LHCN-M2 (cell line): ENCODE measurements around the gene SNCG. TPM values are rescaled to one million over a fixed set of nuclear protein-coding genes. Genes with fewer than 3 reads are reported as not detected.
"Not testable (repeated sequence)": the region's sequence is repeated elsewhere in the genome, so short reads cannot be mapped to it uniquely, and the experiment has no call there.

Experiments used
- DNase-seq: peaks from one replicate; pipeline ENCODE4 v3.0.0-alpha.2; 2012; ENCODE audit warnings: low read depth
- total RNA-seq: library from RNA; depleted of rRNA; stranded (reverse); fragments of >200 nt; gene quantifications from 2 replicates; pipeline ENCODE4 v1.2.3, GENCODE V29; 2014

SNCG gene
- total RNA-seq, 1 experiment from 2014 or later, result 5.0 TPM

DNA sequence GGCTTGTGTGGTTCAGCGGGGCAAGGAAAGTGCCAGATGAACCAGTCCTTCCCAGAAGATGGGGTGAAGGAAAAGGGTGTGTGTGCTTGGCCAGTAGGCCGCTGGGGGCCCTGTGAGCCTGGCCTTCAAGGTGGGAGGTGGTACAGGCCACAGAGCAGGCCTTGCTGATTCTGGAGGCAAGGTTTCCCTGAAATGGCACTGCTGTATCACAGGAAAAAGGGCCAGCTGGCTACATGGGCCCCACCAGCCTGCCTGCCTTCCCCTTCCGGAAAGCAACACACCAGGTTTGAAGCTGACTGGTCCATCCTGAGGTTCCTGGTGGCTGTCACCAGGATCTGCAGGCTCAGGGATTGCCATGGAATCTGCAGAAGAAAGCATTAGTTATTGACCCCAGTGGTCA, 13.5 kb upstream of the SNCG start:
- no peak for DNase-seq

DNA sequence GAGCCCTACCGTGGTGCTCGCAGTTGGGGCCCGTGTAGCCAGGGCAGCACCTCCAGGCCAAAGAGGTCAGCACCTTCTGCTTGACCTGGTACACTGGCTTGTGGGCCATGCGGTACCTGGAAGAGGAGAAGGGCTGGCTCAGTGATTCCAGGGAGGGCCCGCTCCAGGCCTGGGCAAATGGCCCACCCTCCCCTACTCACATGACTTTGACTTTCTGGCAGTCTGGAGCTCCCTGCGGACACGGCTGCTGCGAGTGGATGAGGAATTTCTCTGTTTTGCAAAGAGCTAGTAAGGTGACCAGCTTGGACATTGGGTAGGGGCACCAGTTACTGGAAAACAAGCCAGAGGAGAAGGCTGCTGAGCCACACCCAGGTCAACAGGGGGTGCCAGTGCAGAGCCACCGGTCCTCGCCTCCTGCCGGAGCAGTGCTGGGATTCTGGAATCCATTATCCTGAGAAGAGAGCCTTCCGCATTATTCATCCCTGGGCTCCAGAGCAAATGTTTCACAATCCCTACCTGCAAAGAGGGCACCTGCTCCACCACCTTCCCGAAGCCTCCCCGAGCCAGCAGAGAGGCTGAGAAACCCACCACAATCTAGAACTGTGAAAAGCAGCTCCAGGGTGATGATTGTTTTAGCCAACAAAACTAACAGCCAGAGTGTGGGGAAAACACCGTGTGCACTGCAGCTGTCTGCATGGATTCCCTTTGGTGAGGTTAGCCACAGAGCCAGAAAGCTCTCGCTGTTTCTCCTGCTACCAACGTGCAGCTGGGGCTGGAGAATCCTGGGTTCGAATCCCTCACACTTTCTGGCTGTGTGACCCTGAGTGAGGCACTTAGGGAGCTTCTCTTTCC, 12.8 kb upstream of the SNCG start:
- DNase-seq, result peak; percentile 45

DNA sequence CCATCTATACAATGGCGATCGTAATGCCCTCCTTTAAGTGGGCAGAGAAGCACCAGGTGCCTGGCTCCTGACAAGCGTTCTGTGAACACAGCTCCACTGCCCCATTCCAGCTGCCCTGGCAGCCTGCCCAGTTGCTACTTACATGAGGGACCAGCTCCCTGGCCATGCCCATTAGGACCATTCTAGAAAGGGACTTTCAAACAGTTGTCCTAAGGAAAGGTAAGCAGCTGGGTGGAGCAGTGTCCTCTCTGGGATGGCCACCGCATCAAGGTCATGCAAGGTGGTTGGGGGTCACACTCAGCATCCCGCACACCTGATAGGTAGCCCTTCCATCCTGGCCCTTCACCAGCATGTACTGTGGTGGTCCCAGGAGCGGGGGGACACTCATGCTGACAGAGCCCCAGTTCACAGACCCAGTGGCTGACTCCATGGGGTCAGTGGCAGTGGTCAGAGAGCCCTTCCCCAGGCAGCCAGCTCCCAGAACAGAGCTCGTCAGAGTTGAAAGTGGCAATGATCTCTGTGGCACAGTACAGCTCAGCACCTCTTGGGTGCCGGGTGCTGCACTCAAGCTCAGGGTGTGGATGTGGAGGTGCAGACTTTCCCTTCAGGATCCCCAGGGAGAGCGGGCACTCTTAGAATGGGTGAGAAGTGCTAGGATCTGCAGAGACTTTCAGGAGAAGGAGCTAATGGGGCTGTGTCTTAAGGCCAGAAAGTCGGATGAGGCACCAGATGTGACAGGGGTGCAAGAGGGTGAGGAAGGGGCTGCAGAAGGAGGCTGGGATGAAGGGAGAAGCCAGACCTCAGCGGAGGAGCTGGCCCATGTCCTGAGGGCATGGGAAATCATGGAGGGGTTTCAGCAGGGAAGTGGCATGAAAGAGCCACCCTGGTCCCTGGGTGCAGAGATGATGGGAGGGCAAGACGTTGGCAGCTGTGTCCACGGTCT, 11.9 kb upstream of the SNCG start:
- no peak for DNase-seq

GRCh38 chr10:86947806-86948205, 10.6 kb upstream of the SNCG start:
- DNase-seq, result not testable (repeated sequence)

DNA sequence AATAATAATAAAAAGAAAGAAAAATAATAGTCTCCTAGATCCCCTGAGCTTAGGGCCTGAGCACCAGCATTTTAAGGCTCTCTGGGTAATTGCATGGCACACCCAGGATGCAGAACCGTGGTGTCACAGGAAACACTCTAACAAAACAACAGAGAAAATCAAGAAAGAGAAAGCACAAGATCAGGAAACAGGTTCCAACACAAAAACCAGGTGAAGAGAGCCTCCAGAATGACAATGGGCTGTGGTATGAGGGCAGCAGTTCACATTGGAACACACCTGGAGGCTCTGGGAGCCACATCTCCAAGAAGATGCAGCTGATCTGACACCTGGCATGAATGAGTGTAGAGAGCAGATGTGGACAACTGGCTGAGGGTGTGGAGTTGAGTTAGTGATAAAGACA, 8.1 kb upstream of the SNCG start:
- DNase-seq, result no peak

- DNase-seq, result no peak
These were observed 7.1 kb upstream of the SNCG start for GRCh38 chr10:86951184-86951761.

GRCh38 chr10:86952106-86952505, 6.3 kb upstream of the SNCG start:
- DNase-seq, result no peak

DNA sequence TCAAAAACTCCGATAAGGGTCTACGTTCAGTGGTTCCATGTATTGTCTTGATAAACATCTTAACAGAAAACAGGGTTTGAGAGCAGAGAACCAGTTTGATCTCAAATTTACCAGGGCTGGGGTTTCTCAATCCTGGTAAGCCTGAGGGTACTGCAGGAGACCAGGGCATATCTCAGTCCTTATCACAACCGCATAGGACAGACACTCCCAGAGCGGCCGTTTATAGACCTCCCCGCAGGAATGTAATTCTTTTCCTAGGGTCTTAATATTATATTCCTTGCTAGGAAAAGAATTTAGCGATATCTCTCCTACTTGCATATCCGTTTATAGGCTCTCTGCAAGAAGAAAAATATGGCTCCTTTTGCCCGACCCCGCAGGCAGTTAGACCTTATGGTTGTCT, 5.7 kb upstream of the SNCG start:
- DNase-seq, result not testable (repeated sequence)

GRCh38 chr10:86953747-86954680, 4.4 kb upstream of the SNCG start:
- DNase-seq, result no peak

DNA sequence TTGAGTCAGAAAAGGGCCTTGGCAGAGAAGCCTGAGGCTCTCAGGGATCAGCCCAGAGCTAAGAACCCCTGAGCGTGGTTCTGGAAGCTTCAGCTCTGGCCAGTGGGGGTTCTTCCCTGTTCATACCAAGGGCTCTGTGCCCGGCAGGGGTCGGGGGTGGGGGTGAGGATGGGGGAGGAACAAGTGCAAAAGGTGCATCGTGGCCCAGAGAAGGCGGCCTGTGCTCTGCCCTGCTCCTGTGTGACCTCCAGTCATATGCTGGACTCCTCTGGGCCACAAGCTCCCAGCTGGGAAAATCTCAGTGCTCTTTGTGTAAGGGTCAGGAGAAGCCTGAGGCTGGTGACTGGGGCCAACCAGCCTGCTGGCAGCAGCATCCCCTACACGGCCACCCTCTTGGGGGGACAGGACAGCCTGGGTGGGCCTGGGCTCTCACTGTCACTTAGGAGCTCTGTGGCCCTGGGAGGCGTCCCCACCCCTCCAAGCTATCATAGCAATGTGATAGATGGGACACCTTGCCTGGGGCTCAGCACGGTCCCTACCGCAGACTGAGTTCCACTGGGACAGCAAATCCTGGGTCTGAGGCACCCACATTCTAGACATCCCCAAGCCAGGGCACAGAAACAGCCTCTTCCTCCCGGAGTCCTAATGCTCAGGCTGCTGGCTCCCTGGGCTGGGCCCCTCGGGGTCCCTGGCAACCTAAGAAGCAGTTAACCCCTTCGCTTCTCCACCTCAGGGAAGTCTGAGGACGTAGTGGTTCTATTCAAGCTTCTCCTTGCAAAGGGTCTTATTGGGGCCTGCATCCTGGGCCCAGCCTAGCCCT, 3.5 kb upstream of the SNCG start:
- no peak for DNase-seq

- no peak for DNase-seq
These were observed 2.8 kb upstream of the SNCG start for GRCh38 chr10:86955501-86956194.

- no peak for DNase-seq
These were observed 2.1 kb upstream of the SNCG start for GRCh38 chr10:86956195-86956847.

- no peak for DNase-seq
These were observed 1.5 kb upstream of the SNCG start for GRCh38 chr10:86956848-86957448.

- no peak for DNase-seq
These were observed 806 bp upstream of the SNCG start, which contains the start of gene MMRN2 for GRCh38 chr10:86957471-86958115. TSS of gene MMRN2 (minus strand) at chr10:86957615. CDS start at chr10:86957541, 74 bp downstream.

DNA sequence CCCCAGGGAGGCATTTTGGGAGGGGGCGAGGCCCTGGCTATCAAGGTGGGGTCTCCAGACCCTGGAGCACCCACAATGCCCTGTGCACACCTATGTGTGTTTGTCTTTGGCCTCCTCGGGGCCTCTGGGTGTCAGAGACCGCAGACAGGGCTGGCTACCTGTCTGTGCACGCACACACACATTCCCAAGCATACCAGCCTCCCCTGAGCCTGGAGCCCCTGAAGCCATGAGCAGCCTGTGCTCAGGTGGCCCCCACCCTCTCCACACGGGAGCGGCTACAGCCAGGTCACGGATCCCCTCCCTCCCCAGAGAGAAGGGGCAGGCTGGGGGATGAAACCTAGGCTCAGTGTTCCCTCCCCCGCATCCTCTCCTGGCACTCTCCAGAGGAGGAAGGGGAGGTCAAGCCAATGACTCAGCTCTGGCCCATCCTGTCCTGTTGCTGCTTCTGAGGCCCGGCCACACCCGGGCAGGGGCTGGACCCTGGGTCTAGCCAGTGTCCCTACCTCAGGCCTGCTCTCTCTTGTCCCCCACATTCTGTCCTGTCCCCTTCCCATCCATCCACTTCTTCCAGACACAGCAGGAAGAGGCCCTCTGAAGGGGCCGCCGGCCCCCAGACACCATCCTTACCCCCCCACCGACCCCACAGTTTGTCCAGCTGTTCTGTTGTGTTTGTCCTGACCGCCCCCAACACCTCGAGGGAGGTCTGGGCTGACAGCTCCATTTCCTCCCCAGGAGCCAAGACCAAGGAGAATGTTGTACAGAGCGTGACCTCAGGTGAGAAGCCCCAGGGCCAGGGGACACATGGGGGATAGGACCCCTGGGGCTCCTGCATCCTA, 720 bp downstream of the SNCG start:
- peak; percentile 70 for DNase-seq

DNA sequence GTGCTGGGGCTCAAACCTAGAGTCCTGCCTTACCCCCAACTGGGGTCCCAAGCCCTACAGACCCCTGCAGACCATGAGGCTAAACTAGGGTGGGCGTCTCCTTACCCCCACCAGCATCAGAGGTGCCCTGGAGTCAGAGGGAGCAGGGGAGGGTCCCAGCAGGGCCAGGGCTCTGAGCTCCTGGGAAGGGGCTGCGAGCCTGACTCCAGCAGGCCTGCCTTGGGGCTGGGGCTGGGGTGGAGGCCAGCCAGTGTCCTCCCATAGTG, 1.3 kb downstream of the SNCG start:
- DNase-seq, result no peak
